Measurements from ENCODE around the gene PON2.

DNA sequence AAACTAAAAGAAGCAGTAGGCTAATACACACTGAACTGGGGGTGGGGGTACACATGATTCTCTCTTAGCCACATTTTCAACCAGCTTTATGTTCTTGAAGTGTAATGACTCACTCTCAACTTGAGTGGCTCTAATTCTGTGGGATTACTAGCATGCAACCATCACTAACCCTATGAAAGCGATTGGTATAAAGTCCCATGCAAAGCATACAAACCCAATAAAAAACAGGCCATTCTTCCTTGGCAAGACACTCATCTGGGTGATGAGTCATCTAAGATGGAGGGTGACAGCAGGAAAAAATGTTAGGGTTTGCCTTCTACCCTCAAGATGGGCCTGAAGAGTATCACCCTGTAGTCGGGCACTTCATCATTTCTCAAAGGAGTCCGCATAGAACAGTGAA lies 23.8 kb downstream of the PON2 start:
- no peak for TF ChIP-seq POLR2A (IDR thresholded peaks at IDR 0.05)
- TF ChIP-seq, protein P1, sequence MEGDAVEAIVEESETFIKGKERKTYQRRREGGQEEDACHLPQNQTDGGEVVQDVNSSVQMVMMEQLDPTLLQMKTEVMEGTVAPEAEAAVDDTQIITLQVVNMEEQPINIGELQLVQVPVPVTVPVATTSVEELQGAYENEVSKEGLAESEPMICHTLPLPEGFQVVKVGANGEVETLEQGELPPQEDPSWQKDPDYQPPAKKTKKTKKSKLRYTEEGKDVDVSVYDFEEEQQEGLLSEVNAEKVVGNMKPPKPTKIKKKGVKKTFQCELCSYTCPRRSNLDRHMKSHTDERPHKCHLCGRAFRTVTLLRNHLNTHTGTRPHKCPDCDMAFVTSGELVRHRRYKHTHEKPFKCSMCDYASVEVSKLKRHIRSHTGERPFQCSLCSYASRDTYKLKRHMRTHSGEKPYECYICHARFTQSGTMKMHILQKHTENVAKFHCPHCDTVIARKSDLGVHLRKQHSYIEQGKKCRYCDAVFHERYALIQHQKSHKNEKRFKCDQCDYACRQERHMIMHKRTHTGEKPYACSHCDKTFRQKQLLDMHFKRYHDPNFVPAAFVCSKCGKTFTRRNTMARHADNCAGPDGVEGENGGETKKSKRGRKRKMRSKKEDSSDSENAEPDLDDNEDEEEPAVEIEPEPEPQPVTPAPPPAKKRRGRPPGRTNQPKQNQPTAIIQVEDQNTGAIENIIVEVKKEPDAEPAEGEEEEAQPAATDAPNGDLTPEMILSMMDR (IDR thresholded peaks at IDR 0.05) = no peak

Measured in heart left ventricle (tissue), 13 donors.